Astrocyte of the spinal cord (primary cell): ENCODE results near the gene WARS2.

Experiments
- DNase-seq: peaks from one replicate; pipeline ENCODE4 v3.0.0; 2011; ENCODE audit warnings: low read depth, low spot score
- H3K4me3 ChIP-seq: 2 replicates; pipeline ENCODE4 v1.5.1; 2011; ENCODE audit warnings: low read depth, mild to moderate bottlenecking, low read length, moderate library complexity
- CTCF ChIP-seq: IDR thresholded peaks from 2 replicates; pipeline ENCODE4 v1.5.1; 2012; ENCODE audit warnings: low read depth, mild to moderate bottlenecking, low read length, inconsistent platforms
- in situ Hi-C: cut with HindIII; loops from 2 replicates; pipeline ENCODE4 v1.10.0; 2017; ENCODE audit warnings: low sequenced_read_pairs

The WARS2 gene

GRCh38 chr1:119004781-119005180 is 135.7 kb downstream of the WARS2 start:
- no peak for TF ChIP-seq CTCF
- no peak for DNase-seq
- no peak overlapping the region for H3K4me3 ChIP-seq
- in situ Hi-C loops, result no loop called here

GRCh38 chr1:119004129-119004527 is 136.3 kb downstream of the WARS2 start:
- no peak overlapping the region for H3K4me3 ChIP-seq
- DNase-seq, result no peak
- no peak for TF ChIP-seq CTCF
- in situ Hi-C loops, result no loop called here

- no peak for DNase-seq
- no peak overlapping the region for H3K4me3 ChIP-seq
- in situ Hi-C loops, result no loop called here
- TF ChIP-seq CTCF, result peak; percentile 10
Measured at GRCh38 chr1:119003413-119004128, 136.9 kb downstream of the WARS2 start.

- H3K4me3 ChIP-seq, result no peak overlapping the region
- TF ChIP-seq CTCF, result no peak
- in situ Hi-C loops, result no loop called here
- DNase-seq, result peak; percentile 64
Measured at GRCh38 chr1:119002028-119002686, 138.3 kb downstream of the WARS2 start.

GRCh38 chr1:119001181-119002027 is 139.0 kb downstream of the WARS2 start:
- in situ Hi-C loops, result no loop called here
- DNase-seq, result no peak
- TF ChIP-seq CTCF, result no peak
- H3K4me3 ChIP-seq, result no peak overlapping the region

- no peak for TF ChIP-seq CTCF
- H3K4me3 ChIP-seq, result no peak overlapping the region
- in situ Hi-C loops, result no loop called here
- DNase-seq, result no peak
Measured at GRCh38 chr1:119000371-119001180, 139.9 kb downstream of the WARS2 start.
